ENCODE results near the gene ELOB.

ELOB gene

GRCh38 chr16:2784358-2785100 is 7.4 kb upstream of the ELOB start:
- no peak for DNase-seq (ENCODE audit: low read depth in 1 of 2, low spot score in 1 of 2)

GRCh38 chr16:2783581-2784357 is 6.7 kb upstream of the ELOB start:
- no peak for DNase-seq (ENCODE audit: low read depth in 1 of 2, low spot score in 1 of 2)

DNA sequence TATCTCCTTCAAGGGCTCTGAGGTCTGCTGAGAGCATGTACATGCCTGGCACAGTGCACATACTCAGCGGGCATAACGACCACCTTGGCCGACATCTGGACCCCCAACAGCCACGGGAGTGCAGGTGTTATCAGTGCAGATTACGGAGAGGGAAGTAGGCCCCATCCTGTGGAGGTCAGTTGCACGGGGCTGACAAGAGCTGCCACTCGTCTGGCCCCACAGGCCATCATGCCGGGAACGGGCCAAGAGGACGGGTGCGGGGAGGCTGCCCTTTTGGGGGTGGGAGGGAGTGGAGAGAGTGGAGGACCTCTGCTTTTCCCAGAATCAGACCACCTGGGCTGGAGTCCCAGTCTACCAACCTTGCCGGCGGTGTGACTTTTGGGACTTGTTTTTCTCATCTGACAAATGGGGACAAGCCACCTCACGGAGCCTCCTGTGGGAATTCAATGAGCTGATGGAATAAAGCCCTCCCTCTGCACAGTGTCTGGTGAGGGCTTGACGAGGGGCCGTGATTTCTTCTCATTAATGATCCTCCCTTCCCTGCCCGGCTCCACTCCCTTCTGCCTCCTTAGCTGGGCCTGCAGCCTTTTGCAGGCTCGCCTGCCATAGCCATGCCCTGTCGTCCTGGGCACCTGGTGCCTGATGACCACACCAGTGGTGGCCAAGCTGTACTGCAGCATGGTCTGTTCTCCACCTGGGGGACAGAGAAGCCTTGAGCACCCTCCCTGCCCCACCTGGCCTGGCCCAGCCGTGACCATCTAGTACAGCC is 5.7 kb upstream of the ELOB start:
- DNase-seq (ENCODE audit: low read depth in 1 of 2, low spot score in 1 of 2), result no peak

DNA sequence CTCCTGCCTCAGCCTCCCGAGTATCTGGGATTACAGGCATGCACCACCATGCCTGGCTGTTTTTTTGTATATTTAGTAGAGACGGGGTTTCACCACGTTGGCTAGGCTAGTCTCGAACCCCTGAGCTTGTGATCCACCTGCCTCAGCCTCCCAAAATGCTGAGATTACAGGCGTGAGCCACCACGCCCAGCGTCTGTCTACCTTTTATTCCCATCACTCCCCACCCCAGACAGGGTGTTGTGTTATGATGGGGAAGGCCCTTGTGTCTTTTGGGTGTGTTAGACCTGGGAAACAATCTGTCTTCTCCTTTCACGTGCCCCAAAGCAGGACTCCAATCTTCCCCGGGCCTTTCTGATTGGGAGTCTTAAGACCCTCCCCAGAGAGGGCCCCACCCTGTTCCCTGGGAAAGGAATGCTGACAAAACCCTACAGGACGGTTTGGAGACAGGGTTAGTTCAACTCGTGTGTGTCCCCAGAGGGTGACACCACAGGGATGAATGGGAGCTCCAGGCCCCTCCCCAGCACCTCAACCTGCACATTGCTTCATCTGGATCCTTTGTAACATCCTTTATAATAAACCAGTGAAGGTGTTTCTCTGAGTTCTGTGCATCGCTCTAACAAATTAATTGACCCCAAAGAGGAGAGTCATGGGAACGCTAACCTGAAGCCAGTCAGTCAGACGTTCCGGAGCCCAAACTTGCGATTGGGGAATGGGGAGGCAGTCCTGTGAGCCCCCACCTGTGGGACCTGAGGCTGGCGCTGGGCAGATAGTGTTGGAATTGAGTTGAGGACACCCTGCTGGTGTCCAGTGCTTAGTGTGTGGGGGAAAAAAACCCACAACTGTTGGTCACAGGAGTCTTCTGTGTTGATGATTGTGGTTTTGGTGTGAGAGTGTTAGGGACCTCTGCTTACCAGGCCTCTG is 3.2 kb upstream of the ELOB start:
- DNase-seq (ENCODE audit: low read depth in 1 of 2, low spot score in 1 of 2), result no peak

GRCh38 chr16:2779151-2779920 is 2.3 kb upstream of the ELOB start:
- DNase-seq (ENCODE audit: low read depth in 1 of 2, low spot score in 1 of 2), result no peak

DNA sequence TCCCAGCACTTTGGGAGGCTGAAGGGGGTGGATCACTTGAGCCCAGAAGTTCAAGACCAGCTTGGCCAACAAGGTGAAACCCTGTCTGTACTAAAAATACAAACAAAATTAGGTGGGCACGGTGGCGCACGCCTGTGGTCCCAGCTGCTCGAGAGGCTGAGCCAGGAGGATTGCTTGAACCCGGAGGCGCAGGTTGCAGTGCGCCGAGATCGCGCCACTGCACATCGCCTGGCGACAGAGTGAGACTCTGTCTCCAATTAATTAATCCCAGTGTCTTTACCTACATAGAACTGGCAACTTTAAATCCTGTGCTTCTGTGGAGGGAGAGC is 1.5 kb upstream of the ELOB start:
- no peak for DNase-seq (ENCODE audit: low read depth in 1 of 2, low spot score in 1 of 2)

GRCh38 chr16:2777903-2778629 is 986 bp upstream of the ELOB start:
- peak in 1 of 2 donors; percentile 25 for DNase-seq (ENCODE audit: low read depth in 1 of 2, low spot score in 1 of 2)

DNA sequence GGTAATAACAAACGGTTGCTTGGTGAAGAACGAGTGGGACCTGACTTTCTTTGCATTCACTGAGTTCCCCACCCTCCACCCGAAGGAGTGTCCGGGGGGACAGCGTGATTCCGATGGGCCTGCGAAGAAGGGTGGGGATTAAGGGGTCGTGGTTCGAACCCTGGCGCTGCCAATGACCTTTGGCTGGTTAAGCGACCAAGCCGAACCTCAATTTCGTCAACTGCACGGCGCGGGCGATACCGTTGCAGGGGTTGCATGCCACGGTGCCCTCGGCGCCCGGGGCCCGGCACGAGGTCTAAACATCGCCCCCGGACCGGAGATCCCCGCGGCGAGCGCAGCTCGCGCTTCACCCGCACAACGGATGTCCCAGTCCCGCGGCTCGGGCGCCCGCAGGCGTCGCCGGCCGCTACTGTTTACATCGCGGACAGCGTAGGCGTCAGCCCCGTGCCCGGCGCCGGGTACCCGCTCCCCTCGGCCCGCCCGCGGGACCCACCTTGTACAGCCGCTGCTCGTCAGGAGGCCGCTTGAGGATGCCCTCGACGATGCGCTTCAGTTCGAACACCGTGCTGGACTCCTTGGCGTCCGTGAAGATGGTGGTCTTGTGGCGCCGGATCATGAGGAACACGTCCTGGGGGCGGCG is 460 bp downstream of the ELOB start:
- DNase-seq (ENCODE audit: low read depth in 1 of 2, low spot score in 1 of 2), result peak in 1 of 2 donors; percentile 24

- DNase-seq (ENCODE audit: low read depth in 1 of 2, low spot score in 1 of 2), result no peak
These were observed 1.1 kb downstream of the ELOB start for GRCh38 chr16:2775765-2776499.

DNA sequence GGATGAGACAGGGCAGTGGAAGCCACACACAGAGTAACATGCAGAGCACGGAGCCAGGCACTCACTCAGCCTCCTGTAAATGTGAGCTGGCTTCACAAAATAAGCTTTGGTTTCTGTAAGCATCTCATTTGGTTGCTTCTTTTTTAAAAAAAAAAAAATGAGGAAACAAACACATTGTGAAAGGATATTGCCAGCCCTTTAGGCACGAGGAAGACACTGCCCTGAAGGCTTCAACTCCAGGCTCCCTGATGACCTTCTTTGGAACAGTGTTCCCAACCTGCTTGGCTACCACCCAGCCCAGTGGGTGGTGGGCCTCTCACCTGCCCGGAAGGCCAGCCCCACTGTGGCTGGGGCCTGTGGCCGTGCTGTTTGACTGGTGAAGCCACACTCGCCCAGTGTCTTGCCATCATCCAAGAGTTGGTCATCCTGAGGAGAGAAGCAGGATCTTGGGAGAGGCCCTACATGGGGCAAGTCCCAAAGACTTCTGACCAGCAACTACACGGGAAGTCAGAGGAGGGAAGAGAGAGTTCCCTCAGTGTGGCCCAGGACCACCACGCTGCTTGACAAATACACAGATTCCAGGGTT is 1.9 kb downstream of the ELOB start:
- DNase-seq (ENCODE audit: low read depth in 1 of 2, low spot score in 1 of 2), result no peak

DNA sequence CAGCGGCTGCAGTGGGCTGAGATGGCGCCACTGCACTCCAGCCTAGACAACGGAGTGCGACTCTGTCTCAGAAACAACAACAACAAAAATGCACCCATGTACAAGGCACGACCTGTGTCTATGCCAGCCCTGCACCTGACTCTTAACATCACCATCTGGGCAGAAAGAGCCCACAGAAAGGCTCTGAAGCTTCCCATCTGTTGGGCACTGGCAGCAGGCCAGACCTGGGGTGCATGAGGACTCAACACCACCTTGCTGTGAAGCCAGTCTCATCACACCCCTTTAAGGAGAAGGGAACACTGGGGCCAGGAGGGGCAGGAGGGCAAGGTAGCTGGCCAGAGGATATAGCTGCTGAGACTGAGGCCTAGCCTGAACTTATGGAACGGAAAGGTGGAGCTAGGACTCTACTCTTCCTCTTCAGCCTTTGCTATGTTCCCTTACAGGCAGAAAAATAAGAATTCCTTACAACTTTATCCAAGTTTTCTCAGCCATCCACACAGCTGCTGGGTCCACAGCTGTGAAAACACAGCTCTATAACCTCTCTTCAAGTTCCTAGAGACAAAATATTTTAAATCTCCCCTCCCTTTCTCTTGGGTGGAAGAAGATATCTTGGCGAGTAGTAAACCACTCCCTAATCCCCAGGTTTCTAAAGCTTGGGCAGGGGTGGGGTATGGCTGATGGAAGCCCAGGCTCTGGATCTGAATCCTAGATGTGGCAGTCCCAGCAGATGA is 2.8 kb downstream of the ELOB start:
- no peak for DNase-seq (ENCODE audit: low read depth in 1 of 2, low spot score in 1 of 2)

- no peak for DNase-seq (ENCODE audit: low read depth in 1 of 2, low spot score in 1 of 2)
These were observed 3.7 kb downstream of the ELOB start for GRCh38 chr16:2773188-2773968.

DNA sequence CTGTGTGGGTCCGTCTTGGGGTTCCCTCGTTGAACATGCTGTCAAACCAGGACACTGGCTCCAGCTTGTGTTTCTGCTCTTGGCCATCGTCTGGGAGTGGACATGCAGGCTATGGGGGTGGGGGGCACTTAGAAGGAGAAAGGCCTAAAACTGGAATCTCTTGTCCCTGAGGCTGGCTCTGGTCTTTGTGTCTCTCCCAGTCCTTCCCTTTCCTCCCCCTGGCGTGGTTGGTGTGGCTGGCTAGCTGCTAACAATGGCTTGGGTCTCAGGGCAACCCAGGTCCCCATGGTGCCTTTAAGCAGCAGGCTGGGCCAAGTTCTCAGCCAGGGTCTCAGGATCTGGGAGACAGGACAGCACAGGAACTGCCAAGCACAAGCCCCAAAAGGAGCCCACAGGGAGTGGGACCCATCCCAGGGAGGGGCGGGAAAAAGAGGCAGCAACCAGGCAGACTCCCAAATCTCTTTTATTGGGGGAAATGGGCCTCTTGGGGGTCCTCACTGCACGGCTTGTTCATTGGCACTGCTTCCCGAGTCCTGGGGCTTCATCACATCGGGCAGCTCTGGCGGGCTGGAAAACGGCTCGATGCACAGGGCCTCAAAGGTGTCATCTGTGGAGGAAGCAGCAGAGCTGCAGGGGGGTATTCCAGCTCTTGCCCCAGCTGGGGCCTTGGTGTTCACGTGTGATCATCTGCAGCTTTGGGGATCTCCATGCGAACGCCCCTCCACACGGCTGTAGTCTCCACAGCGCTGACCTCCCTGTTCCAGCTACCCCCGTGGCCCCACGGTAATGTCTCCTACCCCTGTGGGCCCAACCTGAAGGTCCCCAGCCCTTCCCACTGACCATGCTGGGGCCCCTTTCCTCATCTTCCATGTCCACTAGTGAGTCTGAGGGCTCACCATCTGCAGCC is 5.3 kb downstream of the ELOB start:
- DNase-seq (ENCODE audit: low read depth in 1 of 2, low spot score in 1 of 2), result no peak

GRCh38 chr16:2770057-2770951 is 6.8 kb downstream of the ELOB start:
- no peak for DNase-seq (ENCODE audit: low read depth in 1 of 2, low spot score in 1 of 2)

DNA sequence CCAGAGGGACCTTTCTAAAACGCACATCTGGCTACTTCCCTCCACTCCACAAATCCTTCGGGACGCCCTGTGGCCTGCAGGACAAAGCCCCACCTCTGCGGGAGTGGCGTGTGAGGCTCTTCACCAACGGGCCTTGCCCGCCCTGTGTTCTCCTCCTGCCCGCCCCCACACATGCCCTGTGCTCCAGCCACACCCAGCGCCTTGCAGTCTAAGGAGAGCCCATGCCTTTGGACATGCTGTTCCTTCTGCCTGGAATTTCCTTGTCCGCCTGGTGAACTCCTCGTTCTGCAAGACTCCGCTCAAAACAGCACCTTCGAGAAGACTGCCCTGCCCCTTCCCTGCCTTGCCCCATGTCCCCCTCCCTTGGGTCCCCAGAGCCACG is 7.4 kb downstream of the ELOB start:
- no peak for DNase-seq (ENCODE audit: low read depth in 1 of 2, low spot score in 1 of 2)
